COR-L47 (cell line): ENCODE results near the gene PSEN1.

Experiments used
- DNase-seq: peaks from one replicate; lab custom pipeline; 2025; lab: John Stamatoyannopoulos, UW

PSEN1 gene

DNA sequence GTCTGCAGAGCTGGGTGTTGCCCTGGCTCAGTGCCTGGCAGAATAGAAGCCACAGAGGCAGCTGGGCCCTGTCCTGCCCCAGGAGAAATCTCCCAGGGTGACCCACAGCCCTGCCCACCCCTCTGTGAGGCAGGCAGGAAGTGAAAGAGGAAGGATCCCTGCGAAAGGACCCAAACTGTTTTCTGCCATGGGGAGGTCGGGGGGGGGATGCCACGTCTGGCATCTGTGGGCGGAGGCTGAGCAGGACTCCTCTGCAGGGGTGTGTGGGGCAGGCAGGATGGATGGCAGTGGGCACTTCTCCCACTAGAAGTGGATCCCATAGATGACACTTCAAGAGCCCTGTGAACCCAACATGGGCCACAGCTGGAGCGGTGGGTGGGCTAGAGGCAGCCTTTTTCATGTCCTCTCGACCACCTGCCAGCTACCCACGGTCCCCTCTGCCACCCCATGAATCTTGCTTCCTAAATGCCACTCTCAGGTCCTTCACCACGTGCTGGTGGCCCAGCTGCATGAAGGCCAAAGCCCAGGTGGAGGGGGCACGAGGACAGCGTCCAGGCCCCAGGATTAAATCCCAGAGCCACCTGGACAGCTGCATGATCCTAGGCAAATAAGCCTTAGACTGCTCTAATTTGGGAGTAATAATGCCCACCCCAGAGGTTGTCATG is 104.6 kb downstream of the PSEN1 start:
- DNase-seq = no peak

DNA sequence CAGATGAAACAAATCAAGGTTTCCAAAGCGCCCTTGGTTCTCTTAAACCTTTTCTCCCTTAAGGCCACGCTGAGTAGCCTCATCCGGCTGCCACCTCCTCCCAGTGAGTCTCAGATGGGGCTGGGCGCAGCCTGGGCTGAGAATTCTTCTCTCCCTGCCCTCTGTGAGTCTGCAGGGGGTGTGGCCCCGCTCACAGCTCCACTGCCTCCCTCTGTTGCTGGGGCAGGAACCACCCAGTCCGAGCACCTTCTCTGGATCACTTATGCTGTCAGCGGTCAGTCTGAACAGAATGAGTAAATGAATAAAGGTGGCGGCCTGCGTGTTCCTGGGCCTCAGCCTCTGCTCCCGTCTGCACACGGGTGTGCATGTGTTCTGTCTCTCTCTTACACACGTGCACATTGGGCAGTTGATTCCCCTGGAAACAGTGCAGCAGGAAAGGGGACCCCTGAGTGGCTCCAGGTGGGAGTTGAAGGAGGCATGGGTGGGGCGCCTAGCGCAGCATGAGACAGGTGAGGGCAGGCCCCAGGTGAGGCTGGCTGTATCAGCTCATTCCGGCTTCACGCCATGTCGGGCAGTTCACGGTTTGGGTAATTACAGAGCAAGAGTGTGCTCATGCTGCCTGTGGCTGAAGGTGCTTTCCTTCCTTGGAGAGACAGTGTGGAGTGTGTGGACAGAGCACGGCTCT is 105.3 kb downstream of the PSEN1 start:
- DNase-seq = no peak

DNA sequence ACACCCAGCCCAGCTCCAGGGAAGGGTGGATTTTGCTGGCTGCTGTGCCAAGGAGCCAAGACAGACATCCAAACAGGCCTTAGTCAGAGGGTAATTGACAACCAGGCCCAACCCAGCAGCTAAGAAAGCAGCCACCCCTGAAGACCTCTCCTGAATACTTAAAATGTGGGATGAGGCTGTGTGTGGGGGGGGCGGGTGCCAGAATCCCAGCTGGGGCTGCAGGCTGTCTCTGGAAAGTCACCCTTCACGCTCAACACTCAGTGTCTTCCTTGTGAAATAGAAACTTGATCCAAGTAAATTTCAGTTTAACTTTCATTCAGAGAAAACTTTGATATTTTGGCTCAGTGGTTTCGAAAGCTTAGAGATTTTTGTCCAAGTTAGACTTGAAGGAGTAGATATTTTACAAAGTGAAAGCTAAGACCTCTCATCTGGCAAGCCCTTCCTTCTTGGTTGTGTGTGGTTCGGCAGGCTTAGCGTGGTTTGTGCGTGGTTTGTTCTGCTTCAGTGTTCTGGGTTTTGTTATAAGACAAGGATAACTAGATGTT is 106.1 kb downstream of the PSEN1 start:
- no peak for DNase-seq

DNA sequence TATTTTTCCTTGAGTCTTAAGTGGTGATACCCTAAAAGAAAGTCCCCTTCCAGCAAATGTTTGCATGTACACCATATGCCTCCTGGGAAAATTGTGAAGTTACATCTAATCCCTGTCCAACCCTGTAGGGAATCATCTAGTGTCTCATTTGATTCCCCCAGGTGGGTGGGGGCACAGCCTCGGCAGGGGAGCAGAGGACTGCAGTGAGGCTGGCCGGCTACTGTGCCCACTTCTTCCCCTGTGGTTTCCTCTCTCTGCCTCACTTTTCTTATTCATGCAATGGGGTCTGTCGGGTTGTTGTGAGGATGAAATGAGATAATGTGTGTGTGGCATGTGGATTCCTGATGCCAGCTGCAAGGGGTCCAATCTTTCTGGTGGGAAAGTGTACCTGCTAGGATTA is 107.0 kb downstream of the PSEN1 start:
- DNase-seq = no peak

DNA sequence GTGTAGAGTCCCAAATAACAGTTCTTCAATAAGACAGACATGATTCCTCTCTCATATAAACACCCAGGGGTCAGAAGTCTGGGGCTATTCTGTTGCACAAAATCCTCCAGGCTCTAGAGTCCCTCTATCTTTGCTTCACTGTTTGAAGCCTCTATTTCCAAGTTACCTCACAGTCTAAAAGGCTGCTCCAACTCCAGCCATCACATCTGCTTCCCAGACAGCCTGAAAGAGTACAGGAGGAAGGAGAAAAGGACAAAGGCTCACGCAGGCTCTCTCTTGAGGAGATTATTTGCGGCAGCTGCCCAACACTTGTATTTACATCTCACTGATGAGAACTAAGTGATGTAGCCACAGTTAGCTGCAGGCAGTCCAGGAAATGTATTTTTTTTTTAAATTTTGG is 107.4 kb downstream of the PSEN1 start:
- DNase-seq = no peak

DNA sequence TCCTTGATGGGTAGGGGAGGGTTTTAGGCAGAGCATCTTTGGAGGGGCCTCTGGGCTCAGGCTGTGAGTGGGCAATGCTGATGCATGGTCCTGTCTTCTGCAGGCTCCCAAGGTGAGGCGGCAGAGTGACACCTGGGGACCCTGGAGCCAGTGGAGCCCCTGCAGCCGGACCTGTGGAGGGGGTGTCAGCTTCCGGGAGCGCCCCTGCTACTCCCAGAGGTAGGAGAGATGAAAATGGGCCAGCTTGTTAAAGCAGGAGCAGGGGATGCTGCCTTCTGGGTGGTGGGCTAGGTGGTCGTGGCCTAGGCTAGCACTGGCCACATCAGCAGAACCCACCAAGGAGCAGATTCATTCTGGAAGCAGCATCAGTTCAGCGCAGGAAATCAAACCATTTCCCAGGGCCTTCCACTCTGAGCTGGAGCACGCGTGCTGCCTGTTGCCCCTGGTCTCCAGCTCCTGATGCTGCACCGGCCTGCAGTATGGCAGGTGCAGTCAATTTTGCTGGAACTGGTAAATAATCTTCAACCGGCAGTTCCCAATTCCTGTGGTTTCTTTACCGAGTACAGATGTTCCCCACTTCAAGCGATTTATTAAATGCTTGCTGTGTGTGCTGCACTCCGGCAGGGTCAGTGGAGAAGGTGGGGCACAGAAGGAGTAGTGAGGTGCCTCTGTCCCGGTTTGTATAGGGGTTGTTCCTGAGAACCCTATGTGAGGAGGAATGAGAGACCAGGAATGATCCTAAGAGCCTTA is 108.4 kb downstream of the PSEN1 start:
- no peak for DNase-seq

DNA sequence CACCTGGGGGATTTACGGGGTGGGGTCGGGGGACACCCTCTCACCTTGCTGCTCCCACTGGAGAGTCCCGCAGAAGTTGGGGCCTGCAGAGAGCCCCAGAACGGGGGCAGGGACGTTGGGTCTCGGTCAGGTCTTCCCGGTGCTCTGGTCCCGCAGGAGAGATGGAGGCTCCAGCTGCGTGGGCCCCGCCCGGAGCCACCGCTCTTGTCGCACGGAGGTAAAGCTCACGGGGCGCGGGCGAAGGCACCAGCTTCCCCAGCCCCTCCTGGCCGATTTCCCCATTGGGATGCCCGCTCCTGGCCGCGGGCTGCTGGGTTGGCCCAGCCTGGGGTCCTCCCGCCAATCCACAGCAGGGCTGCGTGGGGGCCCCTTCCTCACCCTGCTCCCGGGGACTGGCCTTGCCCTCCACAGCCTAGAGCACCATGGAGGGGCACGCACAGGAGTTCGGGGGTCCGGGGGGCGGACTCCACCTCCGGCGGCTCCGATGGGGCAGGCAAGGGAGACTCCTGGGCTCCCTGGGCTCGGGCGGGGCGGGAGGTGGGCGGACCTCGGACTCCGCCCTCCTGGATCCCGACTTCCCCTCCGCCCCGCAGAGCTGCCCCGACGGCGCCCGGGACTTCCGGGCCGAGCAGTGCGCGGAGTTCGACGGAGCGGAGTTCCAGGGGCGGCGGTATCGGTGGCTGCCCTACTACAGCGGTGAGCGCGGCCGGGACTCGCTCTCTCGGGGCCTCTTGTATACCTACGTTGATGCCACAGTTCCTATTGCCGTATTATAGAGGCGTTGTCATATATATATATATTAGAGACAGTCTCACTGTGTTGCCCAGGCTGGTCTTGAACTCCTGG is 109.4 kb downstream of the PSEN1 start:
- DNase-seq = no peak

DNA sequence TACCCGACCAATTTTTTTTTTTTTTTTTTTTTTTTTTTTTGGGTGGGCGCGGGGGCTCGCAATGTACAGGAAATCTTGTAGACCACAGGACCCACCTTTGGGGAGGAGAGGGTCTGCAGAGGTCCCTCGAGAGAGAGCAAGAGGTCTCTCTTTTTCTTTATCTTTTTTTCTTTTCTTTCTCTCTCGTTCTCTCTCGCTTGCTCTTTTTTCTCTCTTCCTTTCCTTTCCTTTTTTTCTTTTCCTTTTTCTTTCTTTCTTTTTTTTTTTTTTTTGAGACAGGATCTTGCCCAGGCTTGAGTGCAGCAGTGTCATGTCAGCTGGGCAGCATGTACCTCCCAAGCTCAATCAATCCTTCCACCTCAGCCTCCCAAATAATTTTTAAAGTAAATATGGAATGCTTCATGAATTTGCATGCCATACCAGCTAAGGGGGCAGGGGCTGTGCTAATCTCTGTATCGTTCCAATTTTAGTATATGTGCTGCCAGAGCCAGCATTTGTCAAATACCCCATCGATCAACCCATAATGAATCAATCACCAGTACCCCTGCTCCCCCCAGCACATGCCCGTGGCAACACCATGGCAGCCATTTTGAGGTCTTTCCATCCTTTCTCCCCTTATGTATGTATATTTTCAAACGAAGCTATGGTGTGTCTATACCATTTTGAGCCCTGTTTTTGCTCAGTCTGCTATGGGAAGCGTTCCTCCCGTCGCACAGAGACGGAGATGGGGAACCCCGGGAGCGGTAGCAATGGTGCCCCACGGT is 110.3 kb downstream of the PSEN1 start:
- DNase-seq = no peak

DNA sequence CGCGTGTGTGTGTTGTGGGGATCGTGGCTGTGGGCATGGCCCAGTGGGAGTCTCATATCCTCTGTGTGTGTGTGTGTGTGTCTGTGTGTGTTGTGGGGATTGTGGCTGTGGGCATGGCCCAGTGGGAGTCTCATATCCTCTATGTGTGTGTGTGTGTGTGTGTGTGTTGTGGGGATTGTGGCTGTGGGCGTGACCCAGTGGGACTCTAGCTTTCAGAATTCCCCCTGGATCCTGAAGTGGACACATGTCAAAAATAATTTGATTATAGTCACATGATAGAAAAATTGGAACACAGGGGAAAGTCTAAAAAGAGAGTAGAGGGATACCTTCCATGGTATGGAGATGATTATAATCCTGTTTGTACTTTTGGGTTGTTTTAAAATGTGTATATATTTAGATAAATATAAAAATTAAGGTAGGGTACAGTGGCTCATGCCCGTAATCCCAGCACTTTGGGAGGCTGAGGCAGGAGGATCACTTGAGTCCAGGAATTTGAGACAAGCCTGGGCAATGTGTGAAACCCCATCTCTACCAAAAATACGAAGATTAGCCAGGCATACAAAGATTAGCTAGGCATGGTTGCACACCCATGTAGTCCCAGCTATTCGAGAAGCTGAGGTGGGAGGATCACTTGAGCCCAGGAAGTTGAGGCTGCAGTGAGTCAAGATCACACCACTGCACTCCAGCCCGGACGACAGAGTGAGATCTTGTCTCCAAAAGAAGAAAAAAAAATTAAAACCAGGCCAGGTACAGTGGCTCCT is 112.0 kb downstream of the PSEN1 start:
- no peak for DNase-seq

DNA sequence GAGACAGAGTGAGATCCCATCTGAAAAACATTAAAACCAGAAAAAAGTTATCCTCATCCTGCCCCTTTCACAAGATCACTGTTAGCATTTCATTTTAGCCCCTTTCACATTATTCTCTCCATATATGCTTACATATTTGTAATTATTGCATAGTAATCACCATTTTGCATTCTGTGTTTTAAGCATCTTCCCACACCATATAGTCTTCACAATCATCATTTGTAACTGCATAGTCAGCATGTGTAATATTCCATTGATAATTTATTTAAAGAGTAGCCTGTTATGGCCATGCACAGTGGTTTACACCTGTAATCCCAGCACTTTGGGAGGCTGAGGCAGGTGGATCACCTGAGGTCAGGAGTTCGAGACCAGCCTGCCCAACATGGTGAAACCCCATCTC is 112.8 kb downstream of the PSEN1 start:
- DNase-seq = no peak

DNA sequence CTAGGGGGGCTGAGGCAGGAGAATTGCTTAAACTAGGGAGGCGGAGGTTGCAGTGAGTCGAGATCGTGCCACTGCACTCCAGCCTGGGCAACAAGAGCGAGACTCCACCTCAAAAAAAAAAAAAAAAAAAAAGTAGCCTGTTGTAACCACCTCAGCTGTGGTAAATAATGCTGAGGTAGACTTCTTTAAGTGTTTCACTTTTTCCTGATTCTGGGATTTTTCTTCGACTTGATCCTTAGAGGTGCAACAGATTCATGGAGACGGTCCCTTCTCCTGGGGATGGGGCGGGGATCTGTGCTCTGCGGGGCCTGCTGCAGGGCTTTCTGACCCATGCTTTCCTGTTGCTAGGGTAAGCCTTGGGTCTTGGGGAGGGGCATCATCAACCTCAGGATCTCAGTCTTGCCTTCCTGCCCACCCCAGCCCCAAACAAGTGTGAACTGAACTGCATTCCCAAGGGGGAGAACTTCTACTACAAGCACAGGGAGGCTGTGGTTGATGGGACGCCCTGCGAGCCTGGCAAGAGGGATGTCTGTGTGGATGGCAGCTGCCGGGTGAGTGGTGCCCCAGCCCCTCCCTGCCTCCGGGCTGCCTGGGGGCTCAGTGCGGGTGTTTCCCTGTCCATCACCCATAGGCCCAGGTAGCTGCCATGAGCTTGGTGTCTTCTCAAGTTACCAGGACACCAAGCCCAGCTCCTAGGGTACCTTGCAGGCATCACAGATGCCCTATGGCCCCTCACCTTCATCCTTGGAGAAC is 113.4 kb downstream of the PSEN1 start:
- no peak for DNase-seq

DNA sequence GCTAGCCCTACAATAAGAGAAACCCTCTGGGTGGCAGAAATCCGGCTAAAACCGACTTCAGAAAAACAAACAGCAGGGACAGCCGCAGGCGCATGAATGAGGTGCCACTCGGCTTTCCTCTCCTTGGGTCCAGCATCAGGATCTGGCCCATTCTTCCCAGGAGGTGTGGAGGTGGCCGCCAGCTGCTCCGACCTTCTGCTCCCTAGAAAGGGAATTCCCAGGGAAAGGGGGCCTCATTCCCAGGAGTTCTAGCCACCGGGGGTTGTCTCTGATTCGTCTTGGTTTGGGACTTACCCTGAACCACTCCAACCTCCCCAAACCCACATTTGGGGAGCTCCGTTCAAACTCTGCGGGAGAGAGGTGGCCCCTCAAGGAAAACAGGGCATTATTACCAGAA is 114.0 kb downstream of the PSEN1 start:
- no peak for DNase-seq

DNA sequence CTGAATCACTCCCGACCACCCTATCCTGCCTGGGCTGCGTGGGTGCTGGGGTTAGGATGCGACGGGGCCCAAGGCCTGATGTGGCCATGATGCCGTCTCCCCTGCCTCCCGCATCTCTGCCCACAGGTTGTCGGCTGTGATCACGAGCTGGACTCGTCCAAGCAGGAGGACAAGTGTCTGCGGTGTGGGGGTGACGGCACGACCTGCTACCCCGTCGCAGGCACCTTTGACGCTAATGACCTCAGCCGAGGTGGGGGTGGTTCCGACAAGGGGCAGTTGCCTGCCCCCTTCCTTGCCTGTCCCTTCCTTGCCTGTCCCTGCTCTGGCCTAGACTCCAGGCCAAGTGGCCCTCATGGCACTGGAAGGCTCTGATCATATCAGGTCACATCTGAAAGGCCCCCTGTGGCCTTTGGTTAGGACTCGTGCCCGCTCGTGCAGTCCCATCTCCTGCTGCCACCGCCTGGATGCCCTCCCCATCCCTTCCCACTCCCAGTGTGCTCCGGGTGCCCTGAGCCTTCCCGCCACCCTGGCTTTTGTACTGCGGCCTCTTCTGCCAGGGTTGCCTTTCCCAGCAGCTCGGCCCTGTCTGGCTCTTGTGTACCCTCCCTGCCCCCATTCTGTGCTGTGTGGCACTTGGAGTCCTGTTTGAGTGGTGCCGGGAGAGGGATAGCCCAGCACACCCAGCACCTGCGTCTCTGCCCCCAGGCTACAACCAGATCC is 114.6 kb downstream of the PSEN1 start:
- DNase-seq = no peak

DNA sequence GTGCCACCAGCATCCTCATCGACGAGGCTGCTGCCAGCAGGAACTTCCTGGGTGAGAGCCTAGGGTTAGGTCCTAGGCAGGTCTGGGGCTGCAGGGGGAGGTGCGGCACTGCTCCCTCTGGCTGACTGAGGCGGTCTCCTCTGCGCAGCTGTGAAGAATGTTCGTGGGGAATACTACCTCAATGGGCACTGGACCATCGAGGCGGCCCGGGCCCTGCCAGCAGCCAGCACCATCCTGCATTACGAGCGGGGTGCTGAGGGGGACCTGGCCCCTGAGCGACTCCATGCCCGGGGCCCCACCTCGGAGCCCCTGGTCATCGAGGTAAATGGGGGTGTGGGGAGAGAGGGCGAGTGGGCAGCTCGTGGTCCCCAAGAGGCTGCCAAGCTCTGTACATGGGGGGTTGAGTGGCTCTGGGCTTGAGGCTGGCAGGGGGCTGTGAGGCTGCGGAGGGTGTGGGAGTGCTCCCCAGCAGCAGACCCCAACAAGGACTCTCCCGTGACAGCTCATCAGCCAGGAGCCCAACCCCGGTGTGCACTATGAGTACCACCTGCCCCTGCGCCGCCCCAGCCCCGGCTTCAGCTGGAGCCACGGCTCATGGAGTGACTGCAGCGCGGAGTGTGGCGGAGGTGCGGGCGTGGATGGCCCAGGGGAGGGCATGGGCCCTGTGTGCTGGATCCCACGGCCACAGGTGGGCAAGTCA is 115.4 kb downstream of the PSEN1 start:
- DNase-seq = no peak

DNA sequence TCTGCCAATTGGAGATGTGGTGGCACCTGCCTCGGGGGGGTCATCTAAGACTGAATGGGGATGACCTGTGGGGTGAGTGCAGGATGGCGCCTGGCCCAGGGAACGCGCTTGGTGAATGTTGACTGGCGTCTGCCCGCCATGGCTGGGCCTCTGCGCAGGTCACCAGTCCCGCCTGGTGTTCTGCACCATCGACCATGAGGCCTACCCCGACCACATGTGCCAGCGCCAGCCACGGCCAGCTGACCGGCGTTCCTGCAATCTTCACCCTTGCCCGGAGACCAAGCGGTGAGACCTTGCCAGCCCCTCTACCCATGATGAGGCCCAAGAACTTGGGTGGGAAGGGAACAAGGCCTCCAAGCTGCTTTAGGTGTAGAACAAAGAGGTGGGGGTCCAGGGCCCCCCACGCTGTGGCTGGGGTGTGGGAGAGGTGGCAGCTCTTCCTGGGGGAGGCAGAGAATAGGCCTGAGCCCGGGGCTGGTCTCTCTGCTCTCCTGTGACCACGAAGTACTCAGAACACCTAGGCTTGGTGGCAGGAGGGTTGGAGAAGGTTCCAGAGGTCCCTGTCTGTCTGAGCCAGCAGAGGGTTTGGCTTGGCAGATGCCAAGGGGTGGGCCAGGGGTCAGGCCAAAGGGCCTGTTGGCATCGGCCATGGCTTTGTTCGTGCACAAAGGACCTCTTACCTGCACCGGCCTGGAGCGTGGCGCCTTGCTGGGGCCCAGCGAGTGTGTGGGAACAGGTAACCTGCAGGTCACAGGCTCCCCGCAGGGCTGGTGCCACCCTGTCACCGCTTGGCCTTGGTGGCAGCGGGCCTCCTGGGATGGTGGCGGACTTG is 116.4 kb downstream of the PSEN1 start:
- no peak for DNase-seq

DNA sequence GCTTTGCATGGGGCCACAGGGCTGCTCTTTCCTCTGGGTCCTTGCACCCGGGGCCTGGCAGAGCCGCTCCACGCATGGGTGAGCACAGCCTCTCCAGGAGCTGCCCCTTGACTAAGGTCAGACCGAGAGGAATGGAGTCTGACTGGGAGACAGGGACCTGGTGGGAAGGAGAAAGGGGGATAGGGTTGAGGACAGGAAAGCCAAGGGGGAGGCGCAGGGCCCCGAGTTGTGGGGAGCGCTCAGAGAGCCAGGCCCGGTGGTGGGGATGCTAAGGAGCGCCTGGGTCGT is 117.0 kb downstream of the PSEN1 start:
- DNase-seq = no peak

DNA sequence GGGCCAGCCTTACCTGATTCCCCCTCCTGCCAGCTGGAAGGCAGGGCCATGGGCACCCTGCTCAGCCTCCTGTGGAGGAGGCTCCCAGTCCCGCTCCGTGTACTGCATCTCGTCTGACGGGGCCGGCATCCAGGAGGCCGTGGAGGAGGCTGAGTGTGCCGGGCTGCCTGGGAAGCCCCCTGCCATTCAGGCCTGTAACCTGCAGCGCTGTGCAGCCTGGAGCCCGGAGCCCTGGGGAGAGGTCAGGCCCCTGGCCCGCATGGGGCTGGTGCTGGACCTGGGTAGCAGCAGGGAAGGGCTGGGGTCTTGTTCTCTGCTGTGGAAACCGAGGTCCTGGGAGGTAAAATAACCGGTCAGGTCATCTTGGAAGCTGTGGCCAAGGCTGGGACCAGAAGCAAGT is 117.4 kb downstream of the PSEN1 start:
- no peak for DNase-seq
